NB4 (cell line): Measurements from ENCODE around the gene FTCDNL1.
A peak's percentile ranks its signal among the peaks of the same experiment; 100 is the strongest.

ENCODE experiments used
- DNase-seq: peaks from one replicate; pipeline ENCODE4 v3.0.0; 2010; ENCODE audit warnings: low read depth
- H3K4me3 ChIP-seq: one replicate; pipeline ENCODE4 v1.5.1; 2011; ENCODE audit warnings: mild to moderate bottlenecking, low read depth, low read length, moderate library complexity
- CTCF ChIP-seq: IDR thresholded peaks from one replicate; pipeline ENCODE4 v1.5.1; 2012; ENCODE audit warnings: low read depth, low read length
- MAX ChIP-seq: IDR thresholded peaks from 2 replicates; pipeline ENCODE4 v1.6.1; 2011; ENCODE audit warnings: low read depth, low read length
- MYC ChIP-seq: IDR thresholded peaks from 2 replicates; pipeline ENCODE4 v1.6.1; 2011; ENCODE audit warnings: low read depth, low read length
- POLR2A ChIP-seq: IDR thresholded peaks from 2 replicates; pipeline ENCODE4 v1.6.1; 2011; ENCODE audit warnings: mild to moderate bottlenecking; ENCODE audit not compliant: insufficient read length; ENCODE audit errors: extremely low read depth

The FTCDNL1 gene

GRCh38 chr2:199833525-199833924 lies 17.5 kb downstream of the FTCDNL1 start:
- H3K4me3 ChIP-seq = no peak overlapping the region
- DNase-seq = no peak
- TF ChIP-seq POLR2A (no peak), MAX (no peak), CTCF (no peak), MYC (no peak)

GRCh38 chr2:199830531-199830930 lies 20.5 kb downstream of the FTCDNL1 start:
- TF ChIP-seq CTCF = no peak
- no peak for DNase-seq
- H3K4me3 ChIP-seq = no peak overlapping the region

- TF ChIP-seq MYC = no peak
- TF ChIP-seq CTCF = no peak
- no peak for TF ChIP-seq POLR2A
- no peak for TF ChIP-seq MAX
- DNase-seq = no peak
- no peak overlapping the region for H3K4me3 ChIP-seq
Observed at GRCh38 chr2:199829628-199830027, 21.4 kb downstream of the FTCDNL1 start.

GRCh38 chr2:199819746-199820145 lies 31.2 kb downstream of the FTCDNL1 start:
- H3K4me3 ChIP-seq = no peak overlapping the region
- DNase-seq = no peak
- TF ChIP-seq POLR2A (no peak), CTCF (no peak), MYC (no peak), MAX (no peak)

- DNase-seq = no peak
- H3K4me3 ChIP-seq = no peak overlapping the region
- TF ChIP-seq MYC (no peak), CTCF (no peak), POLR2A (no peak), MAX (no peak)
Observed at GRCh38 chr2:199818754-199819153, 32.2 kb downstream of the FTCDNL1 start.

- H3K4me3 ChIP-seq = no peak overlapping the region
- DNase-seq = peak; percentile 10
- TF ChIP-seq MYC = no peak
- TF ChIP-seq CTCF = no peak
Observed at GRCh38 chr2:199818026-199818425, 33.0 kb downstream of the FTCDNL1 start.
